GM23338 (cell line): ENCODE measurements around the gene SLC2A13. TPM values are rescaled to one million over a fixed set of nuclear protein-coding genes. Genes with fewer than 3 reads are reported as not detected.

Experiments used
- ATAC-seq: fragments of 200-7000 bp; cut with Tn5 transposase; 3 replicates; pipeline ENCODE4 v1.9.1; 2020
- DNase-seq: peaks from one replicate; pipeline ENCODE4 v3.0.0-alpha.2; 2015; ENCODE audit warnings: low spot score
- H2AFZ ChIP-seq: fragments of 200-600 bp; sonication (generic); 2 replicates; pipeline ENCODE4 v1.8.0; 2016; ENCODE audit warnings: antibody characterized with exemption, mild to moderate bottlenecking, moderate library complexity
- H3F3A ChIP-seq: fragments of 200-600 bp; sonication (generic); replicated peaks from 2 replicates; pipeline ENCODE4 v1.8.0; 2017; ENCODE audit warnings: antibody characterized with exemption, mixed run types, low read depth
- H3K27ac ChIP-seq: fragments of 200-600 bp; sonication (generic); 2 replicates; pipeline ENCODE4 v1.6.1; 2016; ENCODE audit warnings: low read depth
- H3K27me3 ChIP-seq: fragments of 200-600 bp; sonication (generic); 2 replicates; pipeline ENCODE4 v1.8.0; 2016; ENCODE audit warnings: mild to moderate bottlenecking, mixed run types, moderate library complexity; ENCODE audit not compliant: insufficient read depth
- H3K36me3 ChIP-seq: fragments of 200-600 bp; sonication (generic); 2 replicates; pipeline ENCODE4 v1.8.0; 2016; ENCODE audit warnings: mild to moderate bottlenecking; ENCODE audit not compliant: insufficient read depth
- H3K4me1 ChIP-seq: fragments of 200-600 bp; sonication (generic); 2 replicates; pipeline ENCODE4 v1.8.0; 2016; ENCODE audit warnings: mild to moderate bottlenecking, moderate library complexity; ENCODE audit not compliant: insufficient read depth
- H3K4me2 ChIP-seq: fragments of 200-600 bp; sonication (generic); 2 replicates; pipeline ENCODE4 v1.7.1; 2017; ENCODE audit warnings: mixed run types
- H3K4me3 ChIP-seq: fragments of 200-600 bp; sonication (generic); 2 replicates; pipeline ENCODE4 v1.6.1; 2016; ENCODE audit warnings: mixed run types
- H3K79me2 ChIP-seq: fragments of 200-600 bp; sonication (generic); replicated peaks from 2 replicates; pipeline ENCODE4 v1.8.0; 2017; ENCODE audit warnings: mild to moderate bottlenecking; ENCODE audit not compliant: insufficient read depth
- H3K9me2 ChIP-seq: fragments of 200-600 bp; sonication (generic); 2 replicates; pipeline ENCODE4 v1.8.0; 2017; ENCODE audit not compliant: insufficient read depth
- H4K20me1 ChIP-seq: fragments of 200-600 bp; sonication (generic); replicated peaks from 2 replicates; pipeline ENCODE4 v1.8.0; 2017; ENCODE audit warnings: mild to moderate bottlenecking; ENCODE audit not compliant: insufficient read depth
- H3K27ac Mint-ChIP-seq: 2 replicates; pipeline ENCODE4 v1.8.0; 2020; ENCODE audit warnings: inconsistent platforms, mild to moderate bottlenecking, moderate library complexity, mixed read lengths
- H3K27me3 Mint-ChIP-seq: 3 replicates; pipeline ENCODE4 v1.8.0; 2022; ENCODE audit warnings: low read depth, mild to moderate bottlenecking, moderate library complexity, mixed read lengths, inconsistent platforms; ENCODE audit not compliant: insufficient read depth, poor library complexity
- H3K36me3 Mint-ChIP-seq: 3 replicates; pipeline ENCODE4 v1.8.0; 2021; ENCODE audit warnings: low read depth, mild to moderate bottlenecking, inconsistent platforms, moderate library complexity, mixed read lengths
- H3K4me1 Mint-ChIP-seq: 3 replicates; pipeline ENCODE4 v1.8.0; 2020; ENCODE audit warnings: mild to moderate bottlenecking, inconsistent platforms, mixed read lengths
- H3K4me3 Mint-ChIP-seq: 3 replicates; pipeline ENCODE4 v1.8.0; 2021; ENCODE audit warnings: moderate library complexity, mild to moderate bottlenecking, inconsistent platforms, mixed read lengths
- H3K9me3 Mint-ChIP-seq: 3 replicates; pipeline ENCODE4 v1.8.0; 2020; ENCODE audit warnings: moderate library complexity, mild to moderate bottlenecking, inconsistent platforms, mixed read lengths
- CREB1 ChIP-seq: fragments of 250-450 bp; sonication (Bioruptor Pico); IDR thresholded peaks from 2 replicates; pipeline ENCODE4 v1.5.0; 2020; ENCODE audit warnings: low read depth, mild to moderate bottlenecking, moderate library complexity
- EZH2 ChIP-seq: fragments of 200-600 bp; sonication (generic); IDR thresholded peaks from one replicate; pipeline ENCODE4 v1.8.0; 2017; ENCODE audit warnings: antibody characterized with exemption, mild to moderate bottlenecking, low read depth; ENCODE audit not compliant: unreplicated experiment
- EZH2phosphoT487 ChIP-seq: fragments of 200-600 bp; sonication (generic); IDR thresholded peaks from one replicate; pipeline ENCODE4 v1.8.1; 2018; ENCODE audit warnings: antibody characterized with exemption; ENCODE audit not compliant: unreplicated experiment
- JUNB ChIP-seq: IDR thresholded peaks from one replicate; pipeline ENCODE4 v1.6.1; 2016; ENCODE audit warnings: antibody characterized with exemption; ENCODE audit not compliant: unreplicated experiment
- NANOG ChIP-seq: IDR thresholded peaks from 2 replicates; pipeline ENCODE4 v1.6.1; 2016; ENCODE audit warnings: antibody characterized with exemption, borderline replicate concordance
- POLR2AphosphoS5 ChIP-seq: IDR thresholded peaks from 2 replicates; pipeline ENCODE4 v1.6.1; 2016; ENCODE audit warnings: antibody characterized with exemption, low read depth
- STAT1 ChIP-seq: IDR thresholded peaks from one replicate; pipeline ENCODE4 v1.6.1; 2016; ENCODE audit warnings: antibody characterized with exemption; ENCODE audit not compliant: unreplicated experiment
- ZNF114 ChIP-seq: fragments of 250-450 bp; sonication (Bioruptor Pico); IDR thresholded peaks from 2 replicates; pipeline ENCODE4 v1.5.0; 2020; ENCODE audit warnings: mild to moderate bottlenecking, moderate library complexity
- ZNF331 ChIP-seq: fragments of 250-450 bp; sonication (Bioruptor Pico); IDR thresholded peaks from 2 replicates; pipeline ENCODE4 v1.5.0; 2020; ENCODE audit warnings: low read depth, mild to moderate bottlenecking, moderate library complexity
- polyA plus RNA-seq: library from polyadenylated mRNA; unstranded; fragments of >200 nt; fragmentation: Nextera tagmentation; extraction: Ambion mirVana; gene quantifications from 2 replicates; pipeline ENCODE4 v1.2.1, GENCODE V29; 2016
- total RNA-seq: library from RNA; depleted of rRNA; stranded (reverse); fragments of >200 nt; shearing (Covaris generic); gene quantifications from 2 replicates; pipeline ENCODE4 v1.2.3, GENCODE V29; 2014
- TF ChIP-seq, protein P1 (sequence below), 2 experiments: fragments of 200-600 bp in 1 of 2; sonication (generic) in 1 of 2; conservative IDR thresholded peaks; 2 replicates each; pipeline versions ENCODE4 v1.5.1 to v1.6.1; 2016 to 2017; ENCODE audit warnings: antibody characterized with exemption in 2 of 2, low read depth in 2 of 2, mild to moderate bottlenecking in 2 of 2, moderate library complexity in 1 of 2
- TF ChIP-seq, protein P2 (sequence below): fragments of 250-450 bp; sonication (Bioruptor Pico); IDR thresholded peaks from 2 replicates; pipeline ENCODE4 v1.5.0; 2020; ENCODE audit warnings: mild to moderate bottlenecking, moderate library complexity
- TF ChIP-seq, protein P3 (sequence below): IDR thresholded peaks from 2 replicates; pipeline ENCODE4 v1.6.1; 2016; ENCODE audit warnings: antibody characterized with exemption

SLC2A13 gene
- total and polyA plus RNA-seq, 2 experiments from 2014 or later: 6.8 to 22.7 TPM

DNA sequence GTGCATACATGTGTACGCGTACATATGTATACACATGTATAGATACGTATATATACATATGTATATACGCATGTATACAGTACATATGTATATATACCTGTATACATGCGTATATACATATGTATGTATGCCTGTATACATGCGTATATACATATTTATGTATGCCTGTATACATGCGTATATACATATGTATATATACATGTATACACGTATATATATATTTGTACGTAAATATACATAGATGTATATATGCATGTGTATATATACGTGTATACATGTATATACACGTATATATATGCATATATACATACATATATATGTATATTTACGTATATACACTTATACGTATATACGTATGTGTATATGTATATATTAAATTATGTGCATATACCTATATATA lies 392.3 kb downstream of the SLC2A13 start:
- H3K9me3 Mint-ChIP-seq: peaks cover 6% of the 10 kb centered on the region; the same call in 1 of the 3 replicates
- H3K36me3 Mint-ChIP-seq: no peaks in the 10 kb centered on the region
- no peaks in the 10 kb centered on the region for H3K4me1 ChIP-seq
- no peak overlapping the region for H3K27ac ChIP-seq
- H3K9me2 ChIP-seq: peaks cover 7% of the 10 kb centered on the region; the same call in 1 of the 2 replicates
- ATAC-seq (no peak), DNase-seq (no peak)
- H3K79me2 ChIP-seq: no peaks in the 10 kb centered on the region
- no peak overlapping the region for H3K27ac Mint-ChIP-seq
- H3K4me3 Mint-ChIP-seq: no peak overlapping the region
- no peaks in the 10 kb centered on the region for H3K36me3 ChIP-seq
- peaks cover 13% of the 10 kb centered on the region for H3F3A ChIP-seq
- H2AFZ ChIP-seq: no peak overlapping the region
- no peaks in the 10 kb centered on the region for H3K27me3 Mint-ChIP-seq
- H3K27me3 ChIP-seq: no peaks in the 10 kb centered on the region
- no peak overlapping the region for H3K4me2 ChIP-seq
- H3K4me3 ChIP-seq: no peak overlapping the region
- no peaks in the 10 kb centered on the region; the same call in 2 of the 3 replicates for H3K4me1 Mint-ChIP-seq
- H4K20me1 ChIP-seq: no peaks in the 10 kb centered on the region
- no peak for TF ChIP-seq POLR2AphosphoS5
- TF ChIP-seq JUNB: no peak
- TF ChIP-seq, protein P1, sequence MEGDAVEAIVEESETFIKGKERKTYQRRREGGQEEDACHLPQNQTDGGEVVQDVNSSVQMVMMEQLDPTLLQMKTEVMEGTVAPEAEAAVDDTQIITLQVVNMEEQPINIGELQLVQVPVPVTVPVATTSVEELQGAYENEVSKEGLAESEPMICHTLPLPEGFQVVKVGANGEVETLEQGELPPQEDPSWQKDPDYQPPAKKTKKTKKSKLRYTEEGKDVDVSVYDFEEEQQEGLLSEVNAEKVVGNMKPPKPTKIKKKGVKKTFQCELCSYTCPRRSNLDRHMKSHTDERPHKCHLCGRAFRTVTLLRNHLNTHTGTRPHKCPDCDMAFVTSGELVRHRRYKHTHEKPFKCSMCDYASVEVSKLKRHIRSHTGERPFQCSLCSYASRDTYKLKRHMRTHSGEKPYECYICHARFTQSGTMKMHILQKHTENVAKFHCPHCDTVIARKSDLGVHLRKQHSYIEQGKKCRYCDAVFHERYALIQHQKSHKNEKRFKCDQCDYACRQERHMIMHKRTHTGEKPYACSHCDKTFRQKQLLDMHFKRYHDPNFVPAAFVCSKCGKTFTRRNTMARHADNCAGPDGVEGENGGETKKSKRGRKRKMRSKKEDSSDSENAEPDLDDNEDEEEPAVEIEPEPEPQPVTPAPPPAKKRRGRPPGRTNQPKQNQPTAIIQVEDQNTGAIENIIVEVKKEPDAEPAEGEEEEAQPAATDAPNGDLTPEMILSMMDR (conservative IDR thresholded peaks at IDR 0.05; ENCODE audit: low read depth in 2 of 2): no peak

DNA sequence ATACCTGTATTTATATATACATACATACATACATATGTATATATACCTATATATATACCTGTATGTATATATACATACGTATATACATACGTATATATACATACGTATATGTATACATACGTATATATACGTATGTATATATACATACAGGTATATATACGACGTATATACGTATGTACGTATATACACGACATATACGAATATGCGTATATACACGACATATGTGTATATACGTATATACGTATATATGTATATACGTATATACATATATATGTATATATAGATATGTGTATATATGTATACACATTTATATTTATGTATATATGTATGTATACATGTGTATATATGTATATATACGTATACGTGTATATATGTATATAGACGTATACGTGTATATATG lies 393.5 kb downstream of the SLC2A13 start:
- H3K79me2 ChIP-seq: no peaks in the 10 kb centered on the region
- no peak overlapping the region for H2AFZ ChIP-seq
- Mint-ChIP-seq H3K27me3 (no peaks in the 10 kb centered on the region), H3K4me3 (no peak overlapping the region), H3K36me3 (no peaks in the 10 kb centered on the region), H3K9me3 (peaks cover 6% of the 10 kb centered on the region; the same call in 1 of the 3 replicates), H3K4me1 (no peaks in the 10 kb centered on the region), H3K27ac (no peak overlapping the region)
- DNase-seq: no peak
- no peaks in the 10 kb centered on the region for H3K27me3 ChIP-seq
- no peaks in the 10 kb centered on the region for H3K4me1 ChIP-seq
- no peak overlapping the region for H3K4me2 ChIP-seq
- no peak for ATAC-seq
- H3K9me2 ChIP-seq: peaks cover 7% of the 10 kb centered on the region; the same call in 1 of the 2 replicates
- H3K36me3 ChIP-seq: no peaks in the 10 kb centered on the region
- no peak overlapping the region for H3K4me3 ChIP-seq
- H4K20me1 ChIP-seq: no peaks in the 10 kb centered on the region
- H3F3A ChIP-seq: peaks cover 13% of the 10 kb centered on the region
- no peak overlapping the region for H3K27ac ChIP-seq
- TF ChIP-seq, protein P2, sequence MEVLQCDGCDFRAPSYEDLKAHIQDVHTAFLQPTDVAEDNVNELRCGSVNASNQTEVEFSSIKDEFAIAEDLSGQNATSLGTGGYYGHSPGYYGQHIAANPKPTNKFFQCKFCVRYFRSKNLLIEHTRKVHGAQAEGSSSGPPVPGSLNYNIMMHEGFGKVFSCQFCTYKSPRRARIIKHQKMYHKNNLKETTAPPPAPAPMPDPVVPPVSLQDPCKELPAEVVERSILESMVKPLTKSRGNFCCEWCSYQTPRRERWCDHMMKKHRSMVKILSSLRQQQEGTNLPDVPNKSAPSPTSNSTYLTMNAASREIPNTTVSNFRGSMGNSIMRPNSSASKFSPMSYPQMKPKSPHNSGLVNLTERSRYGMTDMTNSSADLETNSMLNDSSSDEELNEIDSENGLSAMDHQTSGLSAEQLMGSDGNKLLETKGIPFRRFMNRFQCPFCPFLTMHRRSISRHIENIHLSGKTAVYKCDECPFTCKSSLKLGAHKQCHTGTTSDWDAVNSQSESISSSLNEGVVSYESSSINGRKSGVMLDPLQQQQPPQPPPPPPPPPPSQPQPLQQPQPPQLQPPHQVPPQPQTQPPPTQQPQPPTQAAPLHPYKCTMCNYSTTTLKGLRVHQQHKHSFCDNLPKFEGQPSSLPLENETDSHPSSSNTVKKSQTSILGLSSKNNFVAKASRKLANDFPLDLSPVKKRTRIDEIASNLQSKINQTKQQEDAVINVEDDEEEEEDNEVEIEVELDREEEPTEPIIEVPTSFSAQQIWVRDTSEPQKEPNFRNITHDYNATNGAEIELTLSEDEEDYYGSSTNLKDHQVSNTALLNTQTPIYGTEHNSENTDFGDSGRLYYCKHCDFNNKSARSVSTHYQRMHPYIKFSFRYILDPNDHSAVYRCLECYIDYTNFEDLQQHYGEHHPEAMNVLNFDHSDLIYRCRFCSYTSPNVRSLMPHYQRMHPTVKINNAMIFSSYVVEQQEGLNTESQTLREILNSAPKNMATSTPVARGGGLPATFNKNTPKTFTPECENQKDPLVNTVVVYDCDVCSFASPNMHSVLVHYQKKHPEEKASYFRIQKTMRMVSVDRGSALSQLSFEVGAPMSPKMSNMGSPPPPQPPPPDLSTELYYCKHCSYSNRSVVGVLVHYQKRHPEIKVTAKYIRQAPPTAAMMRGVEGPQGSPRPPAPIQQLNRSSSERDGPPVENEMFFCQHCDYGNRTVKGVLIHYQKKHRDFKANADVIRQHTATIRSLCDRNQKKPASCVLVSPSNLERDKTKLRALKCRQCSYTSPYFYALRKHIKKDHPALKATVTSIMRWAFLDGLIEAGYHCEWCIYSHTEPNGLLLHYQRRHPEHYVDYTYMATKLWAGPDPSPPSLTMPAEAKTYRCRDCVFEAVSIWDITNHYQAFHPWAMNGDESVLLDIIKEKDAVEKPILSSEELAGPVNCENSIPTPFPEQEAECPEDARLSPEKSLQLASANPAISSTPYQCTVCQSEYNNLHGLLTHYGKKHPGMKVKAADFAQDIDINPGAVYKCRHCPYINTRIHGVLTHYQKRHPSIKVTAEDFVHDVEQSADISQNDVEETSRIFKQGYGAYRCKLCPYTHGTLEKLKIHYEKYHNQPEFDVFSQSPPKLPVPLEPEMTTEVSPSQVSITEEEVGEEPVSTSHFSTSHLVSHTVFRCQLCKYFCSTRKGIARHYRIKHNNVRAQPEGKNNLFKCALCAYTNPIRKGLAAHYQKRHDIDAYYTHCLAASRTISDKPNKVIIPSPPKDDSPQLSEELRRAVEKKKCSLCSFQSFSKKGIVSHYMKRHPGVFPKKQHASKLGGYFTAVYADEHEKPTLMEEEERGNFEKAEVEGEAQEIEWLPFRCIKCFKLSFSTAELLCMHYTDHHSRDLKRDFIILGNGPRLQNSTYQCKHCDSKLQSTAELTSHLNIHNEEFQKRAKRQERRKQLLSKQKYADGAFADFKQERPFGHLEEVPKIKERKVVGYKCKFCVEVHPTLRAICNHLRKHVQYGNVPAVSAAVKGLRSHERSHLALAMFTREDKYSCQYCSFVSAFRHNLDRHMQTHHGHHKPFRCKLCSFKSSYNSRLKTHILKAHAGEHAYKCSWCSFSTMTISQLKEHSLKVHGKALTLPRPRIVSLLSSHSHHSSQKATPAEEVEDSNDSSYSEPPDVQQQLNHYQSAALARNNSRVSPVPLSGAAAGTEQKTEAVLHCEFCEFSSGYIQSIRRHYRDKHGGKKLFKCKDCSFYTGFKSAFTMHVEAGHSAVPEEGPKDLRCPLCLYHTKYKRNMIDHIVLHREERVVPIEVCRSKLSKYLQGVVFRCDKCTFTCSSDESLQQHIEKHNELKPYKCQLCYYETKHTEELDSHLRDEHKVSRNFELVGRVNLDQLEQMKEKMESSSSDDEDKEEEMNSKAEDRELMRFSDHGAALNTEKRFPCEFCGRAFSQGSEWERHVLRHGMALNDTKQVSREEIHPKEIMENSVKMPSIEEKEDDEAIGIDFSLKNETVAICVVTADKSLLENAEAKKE (CRISPR knock-in tag): no peak
- TF ChIP-seq NANOG (no peak), ZNF114 (no peak), STAT1 (no peak), EZH2phosphoT487 (no peak), EZH2 (no peak), POLR2AphosphoS5 (no peak), CREB1 (CRISPR knock-in tag) (no peak), JUNB (no peak), ZNF331 (CRISPR knock-in tag) (no peak)
- TF ChIP-seq, protein P3, sequence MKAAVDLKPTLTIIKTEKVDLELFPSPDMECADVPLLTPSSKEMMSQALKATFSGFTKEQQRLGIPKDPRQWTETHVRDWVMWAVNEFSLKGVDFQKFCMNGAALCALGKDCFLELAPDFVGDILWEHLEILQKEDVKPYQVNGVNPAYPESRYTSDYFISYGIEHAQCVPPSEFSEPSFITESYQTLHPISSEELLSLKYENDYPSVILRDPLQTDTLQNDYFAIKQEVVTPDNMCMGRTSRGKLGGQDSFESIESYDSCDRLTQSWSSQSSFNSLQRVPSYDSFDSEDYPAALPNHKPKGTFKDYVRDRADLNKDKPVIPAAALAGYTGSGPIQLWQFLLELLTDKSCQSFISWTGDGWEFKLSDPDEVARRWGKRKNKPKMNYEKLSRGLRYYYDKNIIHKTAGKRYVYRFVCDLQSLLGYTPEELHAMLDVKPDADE: no peak
